ENCODE results near the gene BICC1. TPM values are rescaled to one million over a fixed set of nuclear protein-coding genes. Genes with fewer than 3 reads are reported as not detected.

Gene BICC1
- polyA plus RNA-seq, 1 donor (not counting 4 experiments of a cell fraction or from before 2014, with no cell fraction given), result 4.2 TPM

- H3K4me1 ChIP-seq (ENCODE audit: control insufficient read depth, extremely low read depth, insufficient read depth, low read length), result peaks cover 20% of the 10 kb centered on the region
- no peak overlapping the region for H3K9ac ChIP-seq (ENCODE audit: control insufficient read depth, extremely low read depth, insufficient read depth, low read length)
- H3K36me3 ChIP-seq (ENCODE audit: control insufficient read depth in 2 of 2, extremely low read depth in 1 of 2, insufficient read depth in 2 of 2, low read length in 2 of 2), result no peaks in the 10 kb centered on the region
- no peak for DNase-seq (ENCODE audit: low read depth, low spot score)
- no peaks in the 10 kb centered on the region for H3K79me2 ChIP-seq (ENCODE audit: control insufficient read depth, insufficient read depth, low read length)
- dilution Hi-C loops (cut with MboI; ENCODE audit: extremely low pct_ligation_motif_present, low sequenced_read_pairs), result no loop called here
- no peaks in the 10 kb centered on the region for H3K27me3 ChIP-seq (ENCODE audit: control insufficient read depth, extremely low read depth, insufficient read depth, low read length)
- H3K4me3 ChIP-seq (ENCODE audit: control insufficient read depth in 2 of 3, extremely low read depth in 1 of 3, insufficient read depth in 2 of 3, low read depth in 1 of 3, low read length in 3 of 3), result no peak overlapping the region
- FAIRE-seq, result no peak
- no peak overlapping the region for H2AFZ ChIP-seq (ENCODE audit: control insufficient read depth, low read length)
- no peak overlapping the region for H3K27ac ChIP-seq (ENCODE audit: control insufficient read depth, insufficient read depth, low read length)
- no peaks in the 10 kb centered on the region for H4K20me1 ChIP-seq (ENCODE audit: control insufficient read depth, extremely low read depth, insufficient read depth, low read length)
- no peak overlapping the region for H3K4me2 ChIP-seq (ENCODE audit: control insufficient read depth, extremely low read depth, insufficient read depth, low read depth, low read length)
- H3K9me1 ChIP-seq (ENCODE audit: control insufficient read depth, extremely low read depth, insufficient read depth, low read length), result no peaks in the 10 kb centered on the region
- H3K9me3 ChIP-seq (ENCODE audit: control insufficient read depth, low read depth, low read length), result no peaks in the 10 kb centered on the region
- TF ChIP-seq CTCF (optimal IDR thresholded peaks at IDR 0.05 in 1 of 3, IDR thresholded peaks at IDR 0.05 in 1 of 3, conservative IDR thresholded peaks at IDR 0.05 in 1 of 3; ENCODE audit: extremely low read depth in 1 of 3, insufficient read depth in 2 of 3, low read length in 3 of 3), result no peak
- no peak for TF ChIP-seq EZH2 (IDR thresholded peaks at IDR 0.05; ENCODE audit: low read length)
Observed at GRCh38 chr10:58823983-58824382, 311.3 kb downstream of the BICC1 start.

DNA sequence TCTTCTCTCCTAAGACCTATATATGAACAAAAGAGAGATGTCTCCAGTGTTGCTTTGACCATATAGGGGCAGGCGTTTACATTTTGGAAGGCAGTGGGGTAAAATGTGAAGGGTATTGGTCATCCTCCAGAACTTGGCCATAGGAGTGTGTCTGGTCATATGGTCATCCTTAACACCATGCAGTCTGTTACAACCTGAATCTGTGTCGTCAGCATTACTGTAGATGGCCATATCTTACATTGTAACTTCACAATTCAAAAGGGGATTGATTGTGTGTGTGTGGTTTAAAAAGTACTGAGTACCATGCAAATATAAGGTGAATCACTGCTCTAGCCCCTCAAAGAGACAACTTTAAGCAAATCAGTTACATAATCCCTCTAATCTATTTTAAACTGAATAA lies 311.7 kb downstream of the BICC1 start:
- Histone ChIP-seq H3K79me2 (ENCODE audit: control insufficient read depth, insufficient read depth, low read length) (no peaks in the 10 kb centered on the region), H4K20me1 (ENCODE audit: control insufficient read depth, extremely low read depth, insufficient read depth, low read length) (no peaks in the 10 kb centered on the region), H3K27me3 (ENCODE audit: control insufficient read depth, extremely low read depth, insufficient read depth, low read length) (no peaks in the 10 kb centered on the region), H3K4me1 (ENCODE audit: control insufficient read depth, extremely low read depth, insufficient read depth, low read length) (peaks cover 20% of the 10 kb centered on the region), H3K36me3 (ENCODE audit: control insufficient read depth in 2 of 2, extremely low read depth in 1 of 2, insufficient read depth in 2 of 2, low read length in 2 of 2) (no peaks in the 10 kb centered on the region), H3K27ac (ENCODE audit: control insufficient read depth, insufficient read depth, low read length) (no peak overlapping the region), H2AFZ (ENCODE audit: control insufficient read depth, low read length) (no peak overlapping the region), H3K9ac (ENCODE audit: control insufficient read depth, extremely low read depth, insufficient read depth, low read length) (no peak overlapping the region), H3K9me3 (ENCODE audit: control insufficient read depth, low read depth, low read length) (no peaks in the 10 kb centered on the region), H3K9me1 (ENCODE audit: control insufficient read depth, extremely low read depth, insufficient read depth, low read length) (no peaks in the 10 kb centered on the region), H3K4me3 (ENCODE audit: control insufficient read depth in 2 of 3, extremely low read depth in 1 of 3, insufficient read depth in 2 of 3, low read depth in 1 of 3, low read length in 3 of 3) (no peak overlapping the region), H3K4me2 (ENCODE audit: control insufficient read depth, extremely low read depth, insufficient read depth, low read depth, low read length) (no peak overlapping the region)
- no peak for FAIRE-seq
- TF ChIP-seq EZH2 (IDR thresholded peaks at IDR 0.05; ENCODE audit: low read length) (no peak), CTCF (optimal IDR thresholded peaks at IDR 0.05 in 1 of 3, IDR thresholded peaks at IDR 0.05 in 1 of 3, conservative IDR thresholded peaks at IDR 0.05 in 1 of 3; ENCODE audit: extremely low read depth in 1 of 3, insufficient read depth in 2 of 3, low read length in 3 of 3) (no peak)
- no peak for DNase-seq (ENCODE audit: low read depth, low spot score)
- dilution Hi-C loops (cut with MboI; ENCODE audit: extremely low pct_ligation_motif_present, low sequenced_read_pairs), result no loop called here

Measured in keratinocyte (primary cell).